Activated CD8-positive, alpha-beta memory T cell treated with anti-CD3 and anti-CD28 coated beads for 24 hours (primary cell): ENCODE measurements around the gene QKI.
"Not testable (repeated sequence)": the region's sequence is repeated elsewhere in the genome, so short reads cannot be mapped to it uniquely, and the experiment has no call there.

Source experiments
- DNase-seq: peaks from one replicate; pipeline ENCODE4 v3.0.0-alpha.2; 2020

QKI gene

DNA sequence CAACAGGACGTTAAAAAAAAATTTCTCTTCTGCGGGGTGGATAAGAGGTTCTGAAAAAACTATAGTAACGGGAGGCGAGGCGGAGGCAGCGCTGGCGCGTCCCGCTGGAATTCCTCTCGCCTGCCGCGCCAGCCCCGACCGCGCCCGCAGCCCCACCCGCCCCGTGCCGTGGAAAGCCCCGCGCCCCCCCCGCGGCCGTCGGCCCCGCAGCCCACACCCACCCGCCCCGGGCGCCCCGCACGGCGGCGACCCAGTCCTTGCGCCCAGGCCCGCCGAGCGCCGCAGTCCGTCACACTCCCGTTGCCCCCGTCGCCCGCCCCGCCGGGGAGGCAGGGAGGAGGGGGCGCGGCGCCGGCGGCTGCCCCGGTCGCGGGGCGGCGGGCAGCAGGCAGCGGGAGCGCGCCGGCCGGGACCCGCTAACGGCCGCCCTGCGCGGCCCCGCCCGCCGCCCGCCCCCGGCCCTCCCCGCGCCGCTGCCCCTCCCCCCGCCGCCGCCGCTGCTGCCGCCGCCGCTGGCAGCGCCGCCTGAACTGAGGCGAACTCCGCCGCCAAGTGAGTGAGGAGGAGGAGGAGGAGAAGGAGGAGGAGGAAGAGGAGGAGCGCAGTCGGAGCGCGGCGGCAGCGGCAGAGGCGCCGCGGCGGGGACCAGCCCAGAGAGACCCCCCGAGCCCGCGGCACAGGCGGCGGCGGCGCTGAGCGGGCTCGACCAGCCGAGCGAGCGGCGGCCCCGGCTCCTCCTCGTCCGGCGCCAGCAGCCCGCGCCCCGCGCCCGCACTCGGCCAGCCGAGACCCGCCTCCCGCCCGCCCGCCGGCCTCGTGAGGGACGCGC lies at the start of gene QKI:
Gene QKI (plus strand): TSS at position 602 of the 829 bp plus-strand sequence. CDS start 476 bp downstream, outside the sequence.
- peak; percentile 88 for DNase-seq

DNA sequence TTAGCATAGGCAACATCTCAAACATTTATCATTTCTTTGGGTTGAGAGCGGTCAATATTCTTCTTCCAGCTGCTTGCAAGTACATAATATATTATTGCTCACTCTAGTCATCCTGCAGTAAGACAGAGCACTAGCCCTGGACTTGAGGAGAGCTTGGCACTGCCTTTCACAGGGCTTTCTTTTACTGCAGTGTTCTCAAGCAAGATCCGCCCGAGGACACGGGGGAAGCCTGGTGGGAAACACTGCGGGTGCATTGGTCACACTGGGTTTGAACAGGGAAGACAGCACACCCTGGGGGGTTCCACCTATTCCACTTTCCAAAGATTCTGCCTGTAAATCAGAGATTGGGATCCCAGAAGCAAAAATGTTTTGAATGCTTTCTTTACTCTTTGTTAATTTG lies 48.2 kb upstream of the QKI start:
- DNase-seq, result no peak

DNA sequence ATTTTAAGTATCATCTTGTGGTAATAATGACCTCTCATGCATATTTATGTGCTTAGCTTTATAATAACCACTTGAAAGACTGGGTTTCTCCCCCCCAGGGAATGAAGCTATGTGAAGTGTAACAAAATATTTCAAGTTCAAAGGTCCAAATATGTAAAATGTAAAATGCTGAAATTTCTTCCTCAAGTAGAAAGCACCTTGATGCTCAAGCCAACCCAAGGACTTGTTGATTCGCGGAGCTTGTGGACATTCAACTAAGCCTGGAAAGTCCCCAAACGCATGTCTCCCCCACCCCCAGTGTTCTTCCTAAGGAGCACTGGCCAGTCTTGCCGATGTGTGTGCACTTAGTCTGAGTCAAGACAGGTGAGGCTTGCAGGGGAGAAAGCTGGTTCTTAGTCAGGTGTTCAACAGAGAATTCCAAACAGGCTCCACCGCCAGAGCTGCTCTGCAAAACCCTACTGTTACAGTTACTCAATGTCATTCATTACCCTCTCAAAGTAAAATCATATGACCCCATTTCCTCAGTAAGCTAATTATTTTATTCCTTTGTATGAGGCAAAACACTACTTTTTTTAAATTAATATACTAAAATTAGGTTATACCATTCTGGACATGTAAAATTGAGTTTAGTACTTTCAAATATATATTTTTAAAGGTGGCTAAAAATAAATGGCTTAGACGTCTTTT lies 46.9 kb upstream of the QKI start:
- no peak for DNase-seq

DNA sequence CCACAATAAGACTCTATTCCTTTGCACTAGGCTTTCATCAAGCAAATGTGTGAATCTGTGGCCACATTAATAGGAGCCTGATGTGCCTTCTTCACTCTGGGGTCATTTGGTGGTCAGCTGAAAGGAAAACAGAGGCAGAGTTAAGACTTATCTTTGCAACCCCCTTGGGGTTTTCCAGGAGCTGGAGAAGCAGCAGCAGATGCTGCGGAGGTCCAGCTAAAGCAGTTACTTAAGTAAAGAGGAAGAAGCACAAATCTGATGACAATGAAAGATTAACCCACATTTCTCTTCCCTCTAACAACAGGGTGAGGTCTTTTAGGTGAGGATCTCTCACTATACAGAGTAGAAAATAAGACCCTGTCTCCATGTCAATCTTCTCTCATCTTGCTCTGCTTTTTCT lies 45.4 kb upstream of the QKI start:
- no peak for DNase-seq

DNA sequence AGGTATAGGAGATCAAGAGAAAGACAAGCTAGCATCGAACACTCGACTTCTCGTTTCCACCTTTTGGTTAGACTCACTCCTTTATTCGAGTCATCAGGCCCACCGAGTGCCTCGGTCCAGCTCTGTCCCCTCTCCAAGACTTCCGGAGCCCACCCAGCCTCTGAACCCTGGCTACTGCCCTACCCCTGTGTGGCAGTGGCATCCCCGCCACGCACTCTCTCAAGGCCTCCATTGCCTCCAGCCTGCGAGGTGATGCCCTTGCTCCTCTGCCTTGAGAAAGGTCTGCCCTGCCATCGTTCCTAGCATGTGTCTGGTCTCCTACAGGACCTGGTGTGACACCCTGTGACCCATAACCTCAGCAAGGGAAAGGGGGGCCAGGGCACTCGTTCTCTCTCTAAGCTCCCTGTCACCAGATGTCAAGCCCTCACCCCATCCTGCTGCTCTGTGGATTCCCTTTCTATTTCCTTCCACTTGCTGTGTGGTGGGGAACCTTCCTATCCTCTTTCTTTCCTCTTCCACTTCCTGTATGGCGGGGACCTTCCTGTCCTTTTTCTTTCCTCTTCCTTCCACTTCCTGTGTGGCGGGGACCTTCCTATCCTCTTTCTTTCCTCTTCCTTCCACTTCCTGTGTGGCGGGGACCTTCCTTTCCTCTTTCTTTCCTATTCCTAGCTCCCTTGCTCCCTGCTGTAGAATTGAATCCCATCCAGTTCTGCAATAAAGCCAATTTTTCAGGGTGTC lies 44.7 kb upstream of the QKI start:
- no peak for DNase-seq

DNA sequence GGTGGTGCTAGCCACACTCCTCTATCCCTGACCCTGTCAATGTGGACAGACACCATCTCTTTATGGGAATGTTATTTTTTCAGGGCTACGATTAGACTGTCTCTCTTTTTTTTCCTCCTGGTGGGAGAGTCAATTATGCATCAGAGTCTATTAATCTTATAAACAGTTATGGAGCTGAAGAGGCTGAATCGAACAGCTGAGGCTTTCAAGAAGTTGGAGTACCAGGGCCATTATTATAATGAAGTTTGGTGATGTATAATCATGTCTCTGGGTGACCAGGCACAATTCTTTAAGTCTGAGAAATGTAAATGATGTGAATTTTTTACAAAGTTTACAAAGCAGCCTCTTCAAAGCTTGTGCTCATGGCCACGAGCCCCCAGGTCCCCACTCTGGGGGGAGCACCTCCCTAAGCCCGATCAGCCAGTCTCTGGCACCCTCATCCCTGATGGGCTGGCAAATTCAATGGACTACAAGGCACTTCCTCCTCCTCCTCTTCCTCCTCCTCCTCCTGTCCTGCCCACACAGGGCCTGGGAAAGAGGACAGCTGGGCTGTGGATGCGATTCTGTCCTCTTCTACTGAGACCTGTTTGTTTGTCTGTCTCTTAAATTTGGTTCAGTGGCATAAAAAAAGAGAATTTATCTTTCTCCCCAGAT lies 43.9 kb upstream of the QKI start:
- DNase-seq, result no peak

DNA sequence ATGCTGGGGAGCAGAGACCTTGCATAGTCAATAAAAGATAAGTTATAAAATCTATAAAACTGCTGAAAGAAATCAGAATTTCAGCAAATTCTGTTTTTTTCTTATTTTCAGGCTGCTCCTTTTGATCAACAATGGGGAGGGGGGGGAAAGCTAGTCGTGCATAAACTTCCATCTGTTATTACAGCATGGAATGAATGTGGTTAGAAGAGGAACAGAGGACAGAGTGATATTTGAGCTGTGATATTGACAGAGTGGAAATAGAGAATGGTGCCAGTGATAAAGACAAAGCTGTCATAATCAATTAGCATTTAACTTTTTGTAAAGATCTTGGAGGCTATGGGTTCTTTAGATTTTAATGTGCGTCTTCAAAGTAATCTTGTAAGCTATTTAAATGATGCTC lies 43.4 kb upstream of the QKI start:
- no peak for DNase-seq

DNA sequence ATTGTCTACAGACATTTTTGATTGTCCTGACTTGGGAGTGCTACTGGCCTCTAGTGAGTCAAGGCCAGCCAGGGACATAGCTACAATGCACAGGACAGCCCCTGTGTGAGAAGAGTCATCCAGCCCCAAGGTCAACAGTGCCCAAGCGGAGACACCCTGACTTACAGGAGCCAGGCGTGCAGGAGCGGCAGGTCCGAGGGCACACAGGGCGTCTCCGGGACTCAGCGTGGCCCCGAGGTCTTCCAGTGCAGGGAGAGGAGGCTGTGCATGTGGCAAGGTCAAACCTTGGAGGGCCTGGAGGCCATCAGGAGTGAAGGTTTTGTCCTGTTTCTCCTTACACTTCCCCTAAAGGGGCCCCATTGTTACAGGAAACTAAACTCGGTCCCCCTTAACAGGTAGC lies 41.3 kb upstream of the QKI start:
- no peak for DNase-seq

DNA sequence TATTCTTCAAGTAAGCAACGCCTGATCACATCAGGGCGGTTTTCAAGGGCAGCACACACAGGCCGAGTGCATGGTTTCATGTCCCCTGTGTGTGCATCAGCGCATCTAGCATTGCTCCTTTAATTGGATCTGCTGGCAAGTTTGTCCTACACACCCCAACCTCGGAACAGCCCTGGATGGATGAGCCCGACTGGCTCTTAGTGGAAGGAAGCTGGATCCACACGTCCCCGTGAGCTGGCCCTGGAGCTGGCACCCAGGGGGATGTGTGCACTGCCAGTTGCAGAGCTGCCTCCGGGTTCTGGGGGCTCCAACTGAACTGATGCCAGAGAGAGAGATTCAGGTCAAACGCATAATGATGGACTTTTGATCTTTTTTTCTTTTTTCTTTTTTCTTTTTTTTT lies 39.2 kb upstream of the QKI start:
- DNase-seq, result no peak

DNA sequence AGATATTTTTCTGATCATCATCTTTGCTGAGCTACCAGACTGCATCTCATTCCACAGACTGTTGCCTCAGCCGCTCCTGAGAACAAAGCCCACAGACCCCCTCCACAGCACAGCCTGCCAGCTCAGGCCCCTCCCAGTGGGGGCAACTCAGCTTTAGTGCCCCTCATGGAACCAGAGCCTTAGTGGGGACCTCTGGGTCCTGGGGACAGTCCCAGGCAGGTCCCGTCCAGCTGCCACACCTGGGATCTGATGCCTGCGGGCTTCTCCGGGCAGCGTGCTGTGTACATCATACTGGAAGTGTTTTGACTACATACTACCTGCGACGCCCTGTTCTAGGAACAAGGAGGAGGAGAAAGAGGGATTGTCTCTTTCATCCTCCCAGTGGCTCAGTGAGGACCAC lies 38.3 kb upstream of the QKI start:
- no peak for DNase-seq

DNA sequence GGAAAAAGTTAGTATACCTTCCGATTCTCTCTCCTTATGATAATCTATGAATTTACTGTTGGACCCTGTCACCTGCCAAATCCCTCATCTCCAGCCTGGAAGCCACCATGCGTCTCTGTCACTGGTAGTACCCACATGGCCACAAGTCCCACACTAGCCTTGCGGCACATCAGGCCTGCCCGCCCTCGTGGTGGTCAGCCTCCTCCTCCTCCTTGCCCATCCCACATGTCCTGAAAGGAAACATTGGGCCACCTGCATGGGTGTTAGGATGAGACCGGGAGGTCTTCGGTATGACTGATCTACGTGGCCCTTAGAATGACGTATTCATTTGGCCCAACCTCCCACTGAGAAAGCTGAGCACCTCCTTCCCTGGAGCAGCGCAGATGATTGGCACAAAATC lies 37.0 kb upstream of the QKI start:
- DNase-seq, result no peak

DNA sequence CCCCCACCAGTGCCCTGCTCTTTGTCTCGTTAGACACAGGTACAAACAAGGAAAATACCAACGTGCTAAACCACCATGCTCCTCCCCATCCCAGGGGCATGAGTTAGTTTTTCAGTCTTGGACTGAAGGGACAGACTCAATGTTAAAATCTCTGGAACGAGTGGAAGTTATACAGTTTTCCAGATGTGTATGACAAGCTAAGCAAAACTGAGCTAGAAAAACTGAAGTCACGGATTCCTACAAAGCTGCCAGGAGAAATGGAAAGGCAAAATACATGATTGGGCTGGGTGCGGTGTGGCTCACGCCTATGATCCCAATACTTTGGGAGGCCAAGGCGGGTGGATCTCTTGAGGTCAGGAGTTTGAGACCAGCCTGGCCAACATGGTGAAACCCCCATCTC lies 34.3 kb upstream of the QKI start:
- no peak for DNase-seq

DNA sequence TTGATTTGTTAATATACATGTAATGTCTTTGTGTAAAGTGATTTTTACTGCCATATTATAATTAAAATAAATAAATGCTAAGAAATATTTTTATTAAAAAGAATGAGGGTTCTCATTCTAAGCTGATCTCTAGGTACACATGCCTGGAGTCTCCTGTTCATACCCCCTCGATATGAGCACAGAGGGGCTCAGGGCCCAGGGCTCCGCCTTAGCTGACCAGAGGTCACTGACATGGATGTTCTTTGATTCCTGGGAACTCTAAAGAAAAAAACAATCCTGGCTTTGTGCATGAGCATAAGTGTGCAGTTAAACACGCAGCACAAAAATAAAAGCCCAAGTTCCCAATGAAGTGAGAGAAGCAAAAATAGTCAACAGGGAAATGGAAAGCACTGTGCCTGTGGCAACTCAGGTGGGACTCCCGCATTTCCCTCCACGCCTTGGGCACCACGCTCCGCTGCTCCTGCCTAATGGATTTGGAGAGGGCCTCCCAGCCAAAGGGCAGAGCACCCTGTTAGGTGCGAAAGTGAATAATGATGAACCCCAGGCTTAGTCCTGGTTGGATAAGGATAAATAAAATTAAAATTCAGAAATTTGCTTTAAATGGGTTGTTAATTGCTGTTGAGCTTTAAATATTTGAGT lies 33.3 kb upstream of the QKI start:
- no peak for DNase-seq

DNA sequence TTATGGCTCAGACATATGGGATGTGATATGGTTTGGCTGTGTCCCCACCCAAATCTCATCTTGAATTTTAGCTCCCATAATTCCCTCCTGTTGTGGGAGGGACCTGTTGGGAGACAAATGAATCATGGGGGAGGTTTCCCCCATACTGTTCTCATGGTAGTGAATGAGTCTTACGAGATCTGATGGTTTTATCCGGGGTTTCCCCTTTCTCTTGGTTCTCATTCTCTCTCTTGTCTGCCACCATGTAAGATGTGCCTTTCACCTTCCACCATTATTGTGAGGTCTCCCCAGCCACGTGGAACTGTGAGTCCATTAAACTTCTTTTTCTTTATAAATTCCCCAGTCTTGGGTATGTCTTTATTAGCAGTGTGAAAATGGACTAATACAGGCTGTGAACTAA lies 31.1 kb upstream of the QKI start:
- not testable (repeated sequence) for DNase-seq

DNA sequence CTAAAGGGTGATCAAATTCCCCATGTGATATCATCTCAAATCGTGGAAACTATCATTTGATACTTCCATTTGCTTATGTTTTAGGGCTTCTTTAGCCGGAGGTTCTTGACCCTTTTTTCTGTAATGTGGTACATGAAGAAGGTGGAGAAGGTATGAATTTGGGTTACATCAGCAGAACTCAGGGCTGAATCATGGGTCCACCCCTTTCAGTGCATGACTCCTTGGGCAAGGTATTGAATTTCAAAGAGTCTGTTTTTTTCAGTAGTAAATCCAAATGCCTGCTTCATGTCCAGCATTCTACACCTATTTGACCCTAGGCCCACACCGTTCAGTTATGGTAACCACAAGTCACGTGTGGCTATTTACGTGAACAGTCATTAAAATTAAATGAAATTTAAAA lies 30.6 kb upstream of the QKI start:
- no peak for DNase-seq

DNA sequence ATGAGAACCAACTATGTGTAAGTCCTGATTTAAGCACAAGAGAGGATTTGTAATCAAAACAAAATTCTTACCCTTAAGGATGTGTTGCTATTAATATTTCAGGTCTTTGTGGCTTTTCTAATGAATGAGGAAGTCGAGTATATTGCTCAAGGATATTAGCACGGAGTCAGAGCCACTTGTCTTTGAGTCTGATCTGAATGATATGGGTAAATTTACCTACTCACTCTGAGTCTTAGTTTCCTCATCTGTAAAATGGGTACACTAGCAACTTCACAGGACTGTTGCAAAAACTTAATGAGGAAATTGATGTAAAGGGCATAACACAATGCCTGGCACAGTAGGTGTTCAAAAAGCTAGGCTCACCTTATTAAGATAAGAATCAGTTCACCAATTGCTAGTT lies 30.0 kb upstream of the QKI start:
- no peak for DNase-seq

DNA sequence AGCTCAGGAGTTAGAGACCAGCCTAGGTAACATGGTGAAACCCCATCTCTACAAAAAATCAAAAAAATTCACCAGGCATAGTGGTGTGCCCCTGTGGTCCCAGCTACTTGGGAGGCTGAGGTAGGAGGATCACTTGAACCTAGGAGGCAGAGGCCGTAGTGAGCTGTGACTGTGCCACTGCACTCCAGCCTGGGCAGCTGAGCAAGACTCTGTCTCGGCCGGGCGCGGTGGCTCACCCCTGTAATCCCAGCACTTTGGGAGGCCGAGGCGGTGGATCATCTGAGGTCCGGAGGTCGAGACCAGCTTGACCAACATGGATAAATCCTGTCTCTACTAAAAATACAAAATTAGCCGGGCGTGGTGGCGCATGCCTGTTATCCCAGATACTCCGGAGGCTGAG lies 29.0 kb upstream of the QKI start:
- DNase-seq, result peak; percentile 19

DNA sequence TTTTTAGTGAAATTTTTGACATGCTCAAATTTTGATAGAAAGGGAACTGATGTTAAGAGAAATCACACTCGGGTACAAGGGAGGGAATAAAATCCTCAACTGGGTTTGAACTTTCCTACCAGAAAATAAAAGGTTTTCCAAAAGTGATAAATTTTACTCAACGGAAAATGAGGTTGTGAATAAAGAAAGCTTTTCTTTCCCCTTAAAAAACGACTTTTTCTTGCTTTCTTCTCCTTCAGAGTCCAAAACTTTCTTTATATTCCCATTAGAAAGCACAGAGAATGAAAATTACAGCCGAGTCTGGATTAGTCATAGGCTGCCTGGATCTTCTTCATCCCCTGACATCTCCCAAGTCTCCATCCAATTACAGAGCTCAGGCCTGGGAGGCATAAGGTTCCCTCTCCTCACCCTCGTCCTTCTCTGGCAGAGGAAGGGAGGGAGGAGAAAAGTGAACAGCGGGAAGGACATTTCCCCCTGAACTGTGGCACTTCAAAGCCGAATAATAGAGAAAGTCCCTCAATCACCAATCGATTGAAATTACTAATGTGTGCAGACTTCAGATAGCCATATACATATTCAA lies 28.1 kb upstream of the QKI start:
- no peak for DNase-seq

DNA sequence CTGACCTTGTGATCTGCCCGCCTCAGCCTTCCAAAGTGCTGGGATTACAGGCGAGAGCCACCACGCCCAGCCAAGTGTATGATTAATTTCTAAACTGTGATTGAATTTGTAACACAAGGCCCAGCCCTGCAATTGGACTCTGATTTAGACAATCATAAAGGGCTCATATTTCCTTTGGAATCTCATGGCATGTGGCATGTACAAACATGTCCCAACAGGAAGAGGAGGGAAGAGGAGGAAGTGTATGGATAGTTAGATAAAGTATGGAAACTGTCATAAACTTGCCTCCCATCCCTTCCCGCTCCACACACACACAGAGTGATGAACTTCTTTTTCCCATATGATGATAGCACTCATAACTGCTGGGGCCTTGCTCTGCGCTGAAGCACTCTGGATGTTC lies 27.2 kb upstream of the QKI start:
- DNase-seq, result no peak

DNA sequence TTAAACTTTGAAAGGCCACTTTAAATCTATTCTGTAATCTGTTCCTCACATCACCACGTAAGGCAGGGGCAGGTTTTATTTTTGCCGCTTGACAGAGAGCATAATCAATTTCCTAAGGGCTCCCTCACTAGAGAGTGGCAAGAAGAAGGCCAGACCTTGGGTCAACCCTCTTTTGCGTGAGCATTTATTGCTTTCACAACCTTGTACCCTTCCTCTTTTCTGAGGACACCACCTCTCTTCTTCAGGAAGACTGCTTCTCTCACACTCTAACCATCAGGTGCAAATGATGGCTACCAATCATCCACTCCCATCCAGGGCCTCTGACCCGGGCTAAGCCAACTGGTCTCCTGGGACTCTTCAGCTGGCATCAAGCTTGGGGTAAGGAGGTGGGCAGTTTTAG lies 25.2 kb upstream of the QKI start:
- peak; percentile 13 for DNase-seq

DNA sequence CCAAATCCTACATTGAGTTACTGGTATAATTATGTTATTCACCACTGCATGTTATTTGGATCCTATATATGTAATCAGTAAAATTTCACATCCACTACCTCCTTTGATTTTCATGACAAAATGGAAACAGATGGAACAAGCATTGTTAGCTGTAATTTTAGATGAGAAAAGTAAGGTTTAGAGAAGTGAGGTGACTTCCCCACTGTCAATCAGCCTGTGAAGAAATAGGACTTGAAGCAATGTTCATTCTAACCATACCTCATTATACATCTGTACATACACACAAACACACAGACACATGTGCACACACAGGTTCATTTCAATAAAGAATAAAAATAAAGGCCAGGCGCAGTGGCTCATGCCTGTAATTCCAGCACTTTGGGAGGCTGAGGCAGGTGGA lies 23.7 kb upstream of the QKI start:
- no peak for DNase-seq

DNA sequence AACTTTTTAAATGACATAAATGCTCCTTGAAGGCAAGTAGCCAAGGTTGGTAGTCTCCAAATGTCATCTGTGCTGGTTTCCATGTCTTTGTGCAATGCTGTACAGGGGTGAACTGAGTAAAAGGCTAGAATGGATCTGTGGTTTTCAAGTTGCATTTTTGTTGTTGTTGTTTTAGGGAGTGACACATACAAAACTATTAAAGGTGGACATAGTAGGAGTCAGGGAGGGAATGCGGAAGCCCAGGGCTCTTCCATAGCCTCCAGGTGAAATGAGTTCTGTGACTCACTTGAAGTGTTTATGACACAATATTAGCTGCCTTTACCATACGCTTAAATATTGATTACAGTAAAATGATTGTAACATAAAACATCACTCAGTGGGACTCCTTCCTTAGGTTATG lies 22.5 kb upstream of the QKI start:
- no peak for DNase-seq

DNA sequence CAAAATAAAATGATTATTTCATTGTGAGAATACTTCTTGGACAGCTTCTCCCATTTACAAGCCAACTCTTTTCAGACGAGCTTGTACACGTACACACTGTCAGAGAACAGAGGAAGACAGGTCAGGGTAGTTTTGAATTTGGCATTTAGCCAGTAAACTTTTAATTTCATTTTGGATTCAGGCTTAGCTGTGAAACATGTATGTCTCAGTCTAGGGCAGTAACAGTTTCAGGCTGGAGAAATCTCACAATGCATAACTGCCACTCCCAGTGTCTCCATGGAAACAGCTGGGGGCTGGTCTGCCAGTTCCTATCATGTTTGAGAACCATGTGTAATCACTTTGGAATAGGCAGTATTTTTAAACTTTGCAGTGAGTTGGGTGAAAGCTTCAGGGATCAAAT lies 22.0 kb upstream of the QKI start:
- no peak for DNase-seq
